Fibroblast of skin of left quadriceps (primary cell): ENCODE data around the gene TSPAN33.
"Not testable (repeated sequence)": the region's sequence is repeated elsewhere in the genome, so short reads cannot be mapped to it uniquely, and the experiment has no call there.

Experiments
- DNase-seq, 2 experiments: peaks; one replicate each; pipeline ENCODE4 v3.0.0-alpha.2; 2013; ENCODE audit warnings: low read depth in 2 of 2

Gene TSPAN33, protein sequence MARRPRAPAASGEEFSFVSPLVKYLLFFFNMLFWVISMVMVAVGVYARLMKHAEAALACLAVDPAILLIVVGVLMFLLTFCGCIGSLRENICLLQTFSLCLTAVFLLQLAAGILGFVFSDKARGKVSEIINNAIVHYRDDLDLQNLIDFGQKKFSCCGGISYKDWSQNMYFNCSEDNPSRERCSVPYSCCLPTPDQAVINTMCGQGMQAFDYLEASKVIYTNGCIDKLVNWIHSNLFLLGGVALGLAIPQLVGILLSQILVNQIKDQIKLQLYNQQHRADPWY

DNA sequence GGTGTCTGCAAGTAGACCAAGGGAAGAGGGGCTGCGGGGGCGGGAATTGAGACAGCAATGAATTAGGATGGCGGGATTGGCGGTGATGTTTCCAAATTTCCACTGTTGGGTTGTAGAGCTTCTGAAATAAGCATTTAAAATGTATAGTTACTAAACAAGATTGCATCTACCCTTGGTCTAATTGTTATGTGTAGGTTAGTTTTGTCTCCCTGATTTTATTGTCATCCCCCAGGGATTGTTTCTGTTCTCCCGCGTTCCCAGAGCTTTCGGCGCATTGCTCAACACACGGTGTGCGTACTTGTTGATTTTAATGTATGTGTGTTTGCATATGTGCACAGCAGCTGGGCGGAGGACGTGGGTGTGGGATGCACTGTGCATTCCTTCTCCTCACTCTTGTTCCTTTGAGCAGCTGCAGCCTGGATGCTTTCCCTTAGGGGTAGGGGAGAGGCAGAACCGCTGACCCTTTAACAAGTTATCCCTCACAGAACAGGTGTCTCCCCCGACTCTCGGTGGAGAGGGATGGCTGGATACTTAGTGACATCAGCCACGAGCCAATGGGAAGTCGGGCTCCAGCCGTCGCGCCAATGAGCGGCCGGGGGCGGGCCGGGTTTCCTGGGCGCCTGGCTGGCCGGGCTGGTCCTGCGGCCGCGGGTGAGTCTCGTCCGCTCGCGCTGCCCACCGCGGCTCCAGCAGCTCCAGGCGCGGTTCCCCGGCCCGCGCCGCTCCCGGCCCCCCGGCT, at the start of gene TSPAN33:
TSPAN33 (plus strand) TSS at position 613 of the 739 bp plus-strand sequence. CDS start 274 bp downstream, outside the sequence.
- DNase-seq: peak; percentile 7 to 13

DNA sequence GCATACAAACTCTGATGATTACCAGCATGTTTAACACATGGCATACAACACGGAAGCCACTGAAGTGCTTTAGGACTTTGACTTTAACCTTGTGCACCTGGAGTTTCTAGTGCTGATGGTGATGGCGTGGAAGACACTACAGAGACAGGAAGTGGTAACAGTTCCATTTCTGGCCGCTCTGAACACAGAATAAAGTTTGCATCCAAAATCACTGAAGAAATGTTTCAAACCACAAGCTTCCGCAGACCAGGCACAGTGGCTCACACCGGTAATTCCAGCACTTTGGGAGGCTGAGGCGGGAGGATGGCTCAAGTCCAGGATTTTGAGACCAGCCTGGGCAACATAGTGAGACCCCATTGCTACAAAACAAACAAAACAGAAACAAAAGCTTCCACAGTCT, 49.2 kb upstream of the TSPAN33 start:
- no peak for DNase-seq

DNA sequence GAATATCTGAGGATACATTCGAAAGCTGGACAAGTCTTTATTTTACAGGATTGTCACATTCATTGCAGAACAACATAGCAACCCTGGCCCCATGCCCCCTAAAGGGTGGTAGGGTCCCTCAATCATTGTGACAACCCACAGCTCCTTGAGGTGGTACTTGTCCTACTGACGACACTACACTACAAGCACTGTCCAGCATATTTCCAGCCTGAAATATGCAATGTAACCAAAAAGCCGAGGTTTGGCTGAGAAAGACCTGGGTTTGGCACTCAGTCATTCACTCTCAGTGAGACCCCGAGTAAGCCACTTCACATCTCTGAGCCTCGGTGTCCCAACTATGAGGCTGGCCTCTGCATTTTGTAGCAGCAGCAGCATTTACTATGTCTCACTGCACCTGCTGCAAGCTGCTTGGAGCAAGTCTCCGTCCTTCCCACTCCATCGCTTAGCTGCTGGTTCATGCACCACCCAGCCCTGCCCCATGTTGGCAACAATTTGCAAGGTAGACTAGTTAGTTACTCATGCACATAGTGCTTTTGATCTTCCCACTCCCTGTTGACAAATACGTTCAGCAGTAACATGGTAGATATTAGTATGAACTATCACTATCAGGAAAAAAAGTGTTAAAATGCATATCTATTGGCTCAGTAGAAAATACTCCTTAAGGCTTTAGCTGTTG, 46.0 kb upstream of the TSPAN33 start:
- DNase-seq: no peak

DNA sequence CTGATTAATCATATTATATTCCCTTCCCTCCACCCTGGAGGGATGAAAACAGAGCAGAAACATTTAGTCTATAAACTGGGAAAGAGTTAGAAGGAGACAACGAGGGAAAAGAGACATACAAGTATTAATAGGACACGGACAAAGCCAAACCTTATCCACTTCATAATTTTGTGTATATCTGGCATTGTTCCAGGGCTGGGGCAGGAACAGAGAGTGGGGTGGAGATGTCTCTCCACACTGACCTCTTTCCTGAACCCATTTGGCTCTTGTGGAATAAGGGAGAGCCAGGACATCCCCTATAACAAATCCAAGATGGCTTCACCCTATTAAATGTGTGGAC, 43.7 kb upstream of the TSPAN33 start:
- DNase-seq: no peak

DNA sequence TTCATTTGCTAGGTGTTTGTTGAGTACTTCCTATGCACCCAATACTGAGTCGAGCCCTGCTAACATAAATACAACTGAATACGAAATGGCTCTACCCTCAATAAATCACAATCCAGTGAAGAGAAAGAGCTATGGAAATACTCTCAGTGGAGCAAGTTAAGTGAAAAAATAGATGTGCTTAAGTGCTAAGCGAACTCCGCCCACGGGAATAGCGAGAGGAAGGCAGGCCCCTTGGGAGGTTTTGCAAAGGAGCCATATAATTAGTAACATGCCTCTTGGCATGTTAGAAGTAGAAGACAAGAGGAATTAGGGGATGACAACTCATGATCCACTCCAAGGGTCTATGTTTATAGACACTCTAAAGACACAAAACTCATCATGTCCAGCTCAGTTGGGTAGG, 42.8 kb upstream of the TSPAN33 start:
- DNase-seq: no peak

DNA sequence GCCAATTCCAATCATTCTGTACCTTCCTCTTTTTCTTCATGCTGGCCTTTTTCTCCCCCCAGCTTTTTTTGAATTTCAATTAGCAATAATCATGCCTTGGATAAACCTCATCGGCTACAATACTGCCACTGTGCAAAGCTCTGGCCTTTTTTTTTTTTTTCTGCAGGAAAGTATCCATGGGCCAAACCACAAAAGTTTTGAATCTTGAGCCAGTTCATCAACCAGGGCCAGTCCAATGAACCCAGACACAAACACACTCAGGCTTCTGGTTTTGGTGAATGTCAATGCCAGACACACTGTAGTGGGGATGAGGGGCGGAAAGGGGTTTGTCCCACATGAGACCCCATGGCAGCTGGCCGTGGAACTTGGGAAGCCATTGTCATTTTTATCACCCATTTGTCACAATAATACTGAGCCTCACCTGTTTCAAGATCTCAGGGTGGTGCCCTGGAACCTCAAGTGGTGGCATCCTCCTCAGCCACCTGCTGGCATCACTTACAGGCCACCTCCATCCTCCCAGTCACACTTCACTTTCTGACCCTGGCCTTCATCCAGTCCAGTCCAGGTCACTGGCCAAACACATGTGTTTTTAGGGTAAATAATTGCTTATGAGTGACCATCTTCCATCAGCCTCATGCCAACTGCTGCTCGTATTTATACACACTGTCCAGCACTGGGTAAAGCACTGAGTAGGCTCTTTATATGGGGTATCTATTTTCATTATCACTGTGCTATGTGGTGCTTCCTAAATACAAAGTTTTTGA, 40.8 kb upstream of the TSPAN33 start:
- DNase-seq: no peak

DNA sequence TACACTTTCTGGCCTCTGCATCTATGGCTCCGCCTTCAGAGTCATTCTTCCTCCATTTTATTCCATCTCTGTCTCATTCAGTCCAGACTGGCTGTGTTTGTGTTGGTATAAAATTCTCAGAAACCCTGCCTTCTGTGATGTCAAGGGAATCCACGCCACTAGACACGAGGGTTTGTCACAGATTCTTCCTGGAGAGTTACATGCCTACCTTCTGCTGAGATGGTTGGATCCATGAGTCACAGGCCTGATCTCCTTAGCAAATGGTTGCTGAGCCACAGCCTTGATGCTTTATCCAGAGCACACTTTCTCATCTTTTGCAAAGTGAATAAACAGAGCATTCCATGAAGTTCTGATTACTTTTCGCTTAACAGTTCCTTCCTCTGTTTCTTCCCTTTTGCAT, 35.9 kb upstream of the TSPAN33 start:
- DNase-seq: no peak

DNA sequence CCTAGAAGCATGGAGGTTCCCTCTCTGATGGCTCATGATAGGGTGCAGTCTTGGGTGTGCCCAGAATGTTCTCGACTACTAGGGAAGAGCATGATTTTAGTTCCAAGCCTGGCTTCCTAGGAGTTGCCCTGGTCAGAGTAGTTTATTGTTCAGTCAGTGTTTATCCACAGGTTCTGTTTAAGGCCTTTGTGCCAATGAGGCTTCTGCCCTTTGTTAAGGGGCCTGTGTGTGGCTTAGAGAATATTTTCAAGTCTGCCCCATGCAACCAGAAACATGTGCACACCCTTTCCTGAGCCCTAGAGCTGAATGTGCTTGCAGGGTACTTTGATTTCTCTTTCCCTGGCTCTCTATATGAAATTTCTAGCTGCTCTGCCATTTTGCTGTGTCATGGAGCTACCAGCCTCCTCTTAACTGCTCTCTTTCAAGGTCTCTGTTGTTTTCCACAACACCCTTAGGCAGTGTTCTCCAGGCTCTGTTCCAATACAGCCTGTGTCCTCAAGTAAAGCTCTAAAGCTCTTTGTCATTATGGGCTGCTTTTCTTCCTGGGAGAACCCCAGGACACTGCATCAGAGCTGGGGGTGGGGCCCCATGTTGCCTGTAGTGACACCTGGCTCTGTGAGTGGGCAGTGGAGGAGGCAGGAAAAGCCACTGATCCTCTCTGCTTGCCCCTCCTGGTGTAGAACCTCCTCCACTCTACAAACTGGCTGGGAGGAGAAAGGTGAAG, 34.1 kb upstream of the TSPAN33 start:
- DNase-seq: no peak

DNA sequence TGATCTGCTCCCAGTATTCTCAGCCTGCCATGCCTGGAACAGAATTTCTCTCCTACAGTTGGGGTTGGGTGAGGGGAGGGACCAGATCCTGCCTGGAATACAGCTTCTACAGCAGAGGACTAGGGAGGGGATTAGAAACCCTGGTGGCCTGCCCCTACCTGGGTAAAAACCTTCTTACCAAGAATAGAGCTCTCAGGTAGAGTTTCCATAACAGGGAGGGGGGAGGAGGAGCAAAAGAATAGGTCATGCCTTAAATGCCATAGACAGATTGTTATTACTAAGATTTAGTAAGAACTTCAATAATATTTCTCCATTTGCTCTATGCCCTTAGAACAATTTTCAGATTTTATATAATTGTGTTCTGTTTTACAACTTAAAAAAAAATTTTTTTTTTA, 33.5 kb upstream of the TSPAN33 start:
- DNase-seq: no peak

DNA sequence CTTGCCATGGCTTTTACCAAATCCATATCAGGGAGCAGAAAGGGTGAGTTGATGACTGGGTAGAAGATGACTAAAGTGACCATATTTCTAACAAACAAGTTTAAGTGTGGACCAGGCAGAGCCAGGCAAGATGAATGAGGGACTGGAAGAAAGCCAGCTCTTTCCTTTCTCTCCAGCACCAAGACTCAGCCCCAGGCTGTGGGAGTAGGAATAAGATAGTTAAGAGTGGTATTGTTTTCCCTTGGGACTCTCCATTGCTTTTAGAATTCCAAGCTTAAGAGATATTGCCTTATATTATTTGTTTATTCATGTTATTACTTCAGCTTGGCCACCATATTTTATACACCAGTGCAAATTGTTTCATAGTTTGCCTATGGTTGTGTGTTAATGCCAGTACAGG, 28.8 kb upstream of the TSPAN33 start:
- DNase-seq: no peak

DNA sequence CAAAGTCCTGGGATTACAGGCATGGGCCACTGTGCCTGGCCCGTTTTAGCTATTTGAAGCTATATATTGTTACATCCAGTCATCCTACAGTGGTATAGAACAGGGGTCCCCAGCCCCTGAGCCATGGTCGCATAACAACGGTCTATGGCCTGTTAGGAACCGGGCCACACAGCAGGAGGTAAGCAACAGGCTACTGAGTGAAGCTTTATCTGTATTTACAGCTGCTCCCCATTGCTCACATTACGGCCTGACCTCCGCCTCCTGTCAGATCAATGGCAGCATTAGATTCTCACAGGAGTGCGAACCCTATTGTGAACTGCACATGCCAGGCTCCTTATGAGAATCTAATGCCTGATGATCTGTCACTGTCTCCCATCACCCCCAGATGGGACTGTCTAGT, 26.3 kb upstream of the TSPAN33 start:
- DNase-seq: no peak

DNA sequence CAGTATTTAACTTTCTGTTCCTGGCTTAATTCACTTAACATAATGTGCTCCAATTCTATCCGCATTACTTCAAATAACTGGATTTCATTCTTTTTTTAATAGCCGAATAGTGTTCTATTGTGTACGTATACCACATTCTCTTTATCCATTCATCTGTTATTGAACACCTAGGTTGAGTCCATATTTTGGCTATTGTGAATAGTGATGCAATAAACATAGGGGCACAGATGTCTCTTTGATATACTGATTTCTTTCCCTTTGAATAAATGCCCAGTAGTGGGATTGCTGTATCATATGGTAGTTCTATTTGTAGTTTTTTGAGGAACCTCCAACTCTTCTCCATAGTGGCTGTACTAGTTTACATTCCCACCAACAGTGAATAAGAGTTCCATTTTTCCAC, 25.5 kb upstream of the TSPAN33 start:
- DNase-seq: no peak

DNA sequence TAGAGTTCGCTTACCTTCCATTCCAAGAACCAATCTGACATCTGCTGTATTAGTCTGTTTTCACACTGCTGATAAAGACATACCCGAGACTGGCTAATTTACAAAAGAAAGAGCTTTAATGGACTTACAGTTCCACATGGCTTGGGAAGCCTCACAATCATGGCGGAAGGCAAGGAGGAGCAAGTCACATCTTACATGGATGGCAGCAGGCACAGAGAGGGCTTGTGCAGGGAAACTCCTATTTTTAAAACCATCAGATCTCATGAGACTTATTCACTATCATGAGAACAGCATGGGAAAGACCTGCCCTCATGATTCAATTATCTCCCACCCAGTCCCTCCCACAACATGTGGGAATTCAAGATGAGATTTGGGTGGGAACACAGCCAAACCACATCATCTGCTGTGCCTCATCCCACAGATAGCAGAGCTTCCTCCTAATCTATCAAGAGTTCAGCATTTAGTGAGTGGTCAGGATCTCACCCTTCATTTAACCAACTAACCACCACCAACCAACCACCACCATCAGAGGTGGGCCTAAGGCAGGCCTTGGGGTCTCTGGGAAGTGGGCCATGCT, 22.9 kb upstream of the TSPAN33 start:
- DNase-seq: not testable (repeated sequence)

DNA sequence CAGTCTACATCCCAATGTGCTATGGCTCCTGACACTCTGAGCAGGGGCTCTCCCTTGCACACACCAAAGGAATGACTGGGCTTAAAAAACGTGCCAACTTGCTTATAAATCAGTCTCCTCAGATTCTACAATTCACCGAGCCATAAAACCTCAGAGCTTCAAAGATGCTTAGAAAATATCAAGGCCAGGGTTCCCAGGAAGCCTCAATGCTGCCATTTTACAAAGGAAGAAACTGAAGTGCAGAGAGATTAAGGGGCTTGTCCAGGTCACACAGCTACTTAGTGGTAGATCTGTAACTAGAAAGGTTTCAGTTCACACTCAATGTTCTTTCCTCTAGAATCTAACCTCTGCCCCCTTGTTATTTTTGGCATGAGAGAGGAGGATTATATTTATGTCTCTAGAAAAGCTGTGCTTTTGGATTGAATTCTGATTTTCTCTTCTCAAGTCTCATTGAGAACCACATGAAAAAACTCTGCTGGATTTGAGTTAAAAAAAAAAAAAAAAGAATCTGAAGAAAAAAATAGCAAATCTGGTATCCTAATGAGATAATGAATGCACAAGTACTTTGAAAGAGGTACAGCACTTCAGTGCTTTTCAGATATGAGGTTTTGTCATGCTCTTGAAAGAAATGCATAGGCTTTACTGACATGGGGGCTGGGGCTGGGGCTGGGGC, 22.3 kb upstream of the TSPAN33 start:
- DNase-seq: no peak

DNA sequence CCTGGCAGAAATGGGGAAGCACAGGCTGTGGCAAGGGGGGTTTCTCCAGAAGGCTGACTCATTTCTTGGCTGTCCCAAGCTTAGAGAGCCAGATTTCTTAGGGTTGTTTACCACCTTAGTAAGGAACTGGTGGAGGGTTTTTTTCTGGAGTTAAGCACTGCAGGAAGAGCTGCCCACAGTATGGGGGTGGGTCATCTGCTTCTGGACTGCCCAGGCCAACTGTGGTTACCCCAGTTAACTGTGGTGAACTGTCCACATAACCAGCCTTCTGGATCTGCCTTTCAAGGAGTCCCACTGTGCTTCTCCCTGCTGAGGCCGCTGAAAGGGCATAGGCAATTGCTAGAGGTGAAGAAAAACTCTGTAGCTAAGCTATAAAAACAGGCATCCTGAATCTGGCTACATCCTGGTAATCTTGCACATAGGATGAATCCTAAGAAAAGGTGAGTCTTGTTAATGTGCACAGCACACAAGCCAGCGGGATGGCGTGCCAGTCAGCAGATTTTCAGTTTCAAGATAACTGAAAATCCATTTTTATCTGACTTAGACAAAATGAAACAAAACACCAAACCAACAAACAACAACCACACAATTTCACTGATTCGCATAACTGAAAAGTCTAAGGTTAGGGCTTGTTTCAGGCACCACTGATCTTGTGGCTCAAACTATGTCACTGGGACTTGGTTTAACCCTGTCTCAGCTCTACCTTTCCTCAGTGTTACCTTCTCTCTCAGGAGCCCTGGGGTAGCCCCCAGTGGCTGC, 21.6 kb upstream of the TSPAN33 start:
- no peak for DNase-seq

DNA sequence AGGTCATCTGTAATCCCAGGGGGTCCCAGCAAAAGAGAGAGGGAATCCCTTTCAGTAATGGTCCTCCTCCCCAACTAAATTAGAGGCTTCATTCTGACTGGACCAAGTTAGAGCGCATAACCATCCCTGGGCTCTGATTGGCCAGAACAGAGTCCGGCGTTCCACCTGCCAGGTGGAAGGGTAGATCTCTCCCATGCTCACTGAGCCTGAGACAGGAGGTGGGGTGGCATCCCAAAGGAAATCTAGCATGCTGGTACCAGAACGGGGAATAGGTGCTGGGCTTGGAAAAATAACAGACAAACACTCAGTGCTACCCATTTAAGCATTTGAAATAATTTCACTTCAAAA, 21.0 kb upstream of the TSPAN33 start:
- no peak for DNase-seq

DNA sequence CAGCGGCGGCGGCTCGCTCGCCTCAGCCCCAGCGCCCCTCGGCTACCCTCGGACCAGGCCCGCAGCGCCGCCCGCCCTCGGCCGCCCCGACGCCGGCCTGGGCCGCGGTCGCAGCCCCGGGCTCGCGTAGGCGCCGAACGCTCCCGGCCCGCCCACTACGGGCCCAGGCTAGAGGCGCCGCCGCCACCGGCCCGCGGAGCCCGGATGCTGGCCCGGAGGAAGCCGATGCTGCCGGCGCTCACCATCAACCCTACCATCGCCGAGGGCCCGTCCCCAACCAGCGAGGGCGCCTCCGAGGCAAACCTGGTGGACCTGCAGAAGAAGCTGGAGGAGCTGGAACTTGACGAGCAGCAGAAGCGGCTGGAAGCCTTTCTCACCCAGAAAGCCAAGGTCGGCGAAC, 18.2 kb upstream of the TSPAN33 start:
- DNase-seq: no peak

DNA sequence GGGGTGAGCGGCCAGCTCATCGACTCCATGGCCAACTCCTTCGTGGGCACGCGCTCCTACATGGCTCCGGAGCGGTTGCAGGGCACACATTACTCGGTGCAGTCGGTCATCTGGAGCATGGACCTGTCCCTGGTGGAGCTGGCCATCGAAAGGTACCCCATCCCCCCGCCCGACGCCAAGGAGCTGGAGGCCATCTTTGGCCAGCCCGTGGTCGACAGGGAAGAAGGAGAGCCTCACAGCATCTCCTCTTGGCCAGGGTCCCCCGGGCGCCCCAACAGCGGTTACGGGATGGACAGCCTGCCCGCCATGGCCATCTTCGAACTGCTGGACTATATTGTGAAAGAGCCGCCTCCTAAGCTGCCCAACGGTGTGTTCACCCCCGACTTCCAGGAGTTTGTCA, 17.4 kb upstream of the TSPAN33 start:
- no peak for DNase-seq

DNA sequence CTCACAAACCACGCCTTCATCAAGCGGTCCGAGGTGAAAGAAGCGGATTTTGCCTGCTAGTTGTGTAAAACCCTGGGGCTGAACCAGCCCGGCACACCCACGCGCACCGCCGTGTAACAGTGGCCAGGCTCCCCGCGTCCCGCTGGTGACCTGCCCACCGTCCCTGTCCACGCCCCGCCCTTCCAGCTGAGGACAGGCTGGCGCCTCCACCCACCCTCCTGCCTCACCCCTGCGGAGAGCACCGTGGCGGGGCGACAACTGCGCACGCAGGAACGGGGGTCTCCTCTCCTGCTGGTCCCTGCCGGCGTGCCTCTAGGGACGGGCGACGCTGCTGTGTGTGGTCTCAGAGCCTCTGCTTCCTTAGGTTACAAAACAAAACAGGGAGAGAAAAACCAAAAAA, 16.9 kb upstream of the TSPAN33 start:
- no peak for DNase-seq

DNA sequence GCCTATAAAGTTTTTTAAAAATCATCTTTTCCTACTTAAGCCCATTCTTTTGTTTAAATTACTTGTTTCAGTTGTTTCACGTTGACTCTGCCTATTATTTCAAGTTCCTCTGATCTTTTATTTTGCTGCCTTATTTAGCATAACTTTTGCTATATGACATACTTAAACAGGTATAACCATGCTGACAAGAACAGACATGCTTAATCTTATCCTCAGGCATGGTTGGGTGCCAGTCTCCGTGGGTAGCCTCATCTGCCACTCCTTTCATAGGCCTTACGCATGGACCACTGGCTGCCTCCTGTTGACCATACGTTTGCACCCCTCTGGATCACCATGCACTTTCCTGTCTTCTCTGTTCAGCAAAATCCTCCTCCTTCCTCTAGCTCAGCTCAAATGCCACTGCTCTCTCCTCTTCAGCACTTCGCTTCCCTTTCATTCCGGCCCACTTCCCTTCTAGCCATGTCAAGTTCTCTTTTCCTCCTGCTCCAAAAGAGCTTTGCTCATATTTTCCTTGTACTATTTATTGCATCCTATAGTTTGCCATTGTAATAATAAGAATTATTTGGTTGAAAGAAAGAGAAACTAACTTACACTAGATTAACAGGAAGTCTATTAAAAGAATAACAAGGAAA, 10.0 kb upstream of the TSPAN33 start:
- no peak for DNase-seq
